ENCODE data around the gene CCDC32. TPM values are rescaled to one million over a fixed set of nuclear protein-coding genes. Genes with fewer than 3 reads are reported as not detected.
A peak's percentile ranks its signal among the peaks of the same experiment; 100 is the strongest.

The CCDC32 gene
- total and polyA plus RNA-seq, 12 donors: 16.0 to 37.5 (median 23.5) TPM

- Histone ChIP-seq H3K9me3 (no peaks in the 10 kb centered on the region), H3K36me3 (no peaks in the 10 kb centered on the region), H3K27ac (no peak overlapping the region), H3K4me3 (no peak overlapping the region), H3K27me3 (no peaks in the 10 kb centered on the region), H3K4me1 (peaks cover 0 to 16% (median 12%) of the 10 kb centered on the region in 9 donors)
- no peak for TF ChIP-seq CTCF (IDR thresholded peaks at IDR 0.05)
- ATAC-seq (no peak), DNase-seq (no peak)
- 73 to 98% methylated on average over 4 of the region's 4 CpGs for WGBS, 2 donors
- intact Hi-C loops (cut with DNase I): loop anchor here in 3 of 10 donors (10.0 kb wide), 2 partner anchors 84 to 296 kb away; partner anchors contain the start of gene VPS18 (in 2 of the 3)
These were observed 33.8 kb upstream of the CCDC32 start for GRCh38 chr15:40598672-40599071.

GRCh38 chr15:40598126-40598525, 33.3 kb upstream of the CCDC32 start:
- Histone ChIP-seq H3K4me1 (peaks cover 0 to 21% (median 12%) of the 10 kb centered on the region in 9 donors), H3K36me3 (no peaks in the 10 kb centered on the region), H3K9me3 (no peaks in the 10 kb centered on the region), H3K4me3 (no peak overlapping the region), H3K27ac (no peak overlapping the region), H3K27me3 (no peaks in the 10 kb centered on the region)
- TF ChIP-seq CTCF (IDR thresholded peaks at IDR 0.05): no peak
- intact Hi-C loops (cut with DNase I): loop anchor here in 3 of 10 donors (10.0 kb wide), 2 partner anchors 83 to 297 kb away; partner anchors contain the start of gene VPS18 (in 2 of the 3)
- DNase-seq (no peak), ATAC-seq (no peak)
- WGBS, 2 donors: 60 to 88% methylated on average over 3 of the region's 3 CpGs

GRCh38 chr15:40597024-40597423, 32.2 kb upstream of the CCDC32 start:
- H3K36me3 ChIP-seq: no peaks in the 10 kb centered on the region
- no peak overlapping the region for H3K27ac ChIP-seq
- DNase-seq (no peak), ATAC-seq (no peak)
- H3K4me1 ChIP-seq: peaks cover 0 to 21% (median 12%) of the 10 kb centered on the region in 9 donors
- H3K27me3 ChIP-seq: no peaks in the 10 kb centered on the region
- WGBS, 2 donors: 96 to 99% methylated on average over 2 of the region's 2 CpGs
- intact Hi-C loops (cut with DNase I): loop anchor here in 3 of 10 donors (10.0 kb wide), 2 partner anchors 82 to 298 kb away; partner anchors contain the start of gene VPS18 (in 2 of the 3)
- H3K9me3 ChIP-seq: no peaks in the 10 kb centered on the region
- no peak for TF ChIP-seq CTCF (IDR thresholded peaks at IDR 0.05)
- H3K4me3 ChIP-seq: no peak overlapping the region

- Histone ChIP-seq H3K27ac (no peak overlapping the region), H3K27me3 (no peaks in the 10 kb centered on the region), H3K4me1 (peaks cover 0 to 21% (median 12%) of the 10 kb centered on the region in 9 donors), H3K4me3 (peak overlapping the region in 1 of 10 donors; percentile 76), H3K36me3 (no peaks in the 10 kb centered on the region), H3K9me3 (no peaks in the 10 kb centered on the region)
- ATAC-seq (no peak), DNase-seq (no peak)
- WGBS, 2 donors: 68 to 73% methylated on average over 5 of the region's 5 CpGs
- intact Hi-C loops (cut with DNase I): loop anchor here in 3 of 10 donors (10.0 kb wide), 2 partner anchors 81 to 299 kb away; partner anchors contain the start of gene VPS18 (in 2 of the 3)
- no peak for TF ChIP-seq CTCF (IDR thresholded peaks at IDR 0.05)
These were observed 30.9 kb upstream of the CCDC32 start for GRCh38 chr15:40595773-40596172.
